H9 (cell line): Measurements from ENCODE around the gene LRRC36. TPM values are rescaled to one million over a fixed set of nuclear protein-coding genes. Genes with fewer than 3 reads are reported as not detected.

ENCODE experiments used
- DNase-seq: peaks from one replicate; pipeline ENCODE4 v3.0.0-alpha.2; 2017
- H2AFZ ChIP-seq: one replicate; pipeline ENCODE4 v1.6.1; 2013; ENCODE audit warnings: mild to moderate bottlenecking, low read length, control low read depth, moderate library complexity
- H2AK5ac ChIP-seq: 2 replicates; pipeline ENCODE4 v1.6.1; 2013; ENCODE audit warnings: low read length, control low read depth, mixed read lengths; ENCODE audit not compliant: insufficient read length
- H2BK120ac ChIP-seq: one replicate; pipeline ENCODE4 v1.6.1; 2013; ENCODE audit warnings: low read depth, mild to moderate bottlenecking, low read length, control low read depth, inconsistent platforms; ENCODE audit not compliant: poor library complexity, severe bottlenecking
- H2BK12ac ChIP-seq: 2 replicates; pipeline ENCODE4 v1.6.1; 2013; ENCODE audit warnings: low read length, control low read depth, mixed read lengths, low read depth; ENCODE audit not compliant: insufficient read length
- H2BK15ac ChIP-seq: 2 replicates; pipeline ENCODE4 v1.6.1; 2013; ENCODE audit warnings: low read depth, low read length, control low read depth
- H2BK20ac ChIP-seq: one replicate; pipeline ENCODE4 v1.6.1; 2013; ENCODE audit warnings: low read depth, mild to moderate bottlenecking, low read length, control low read depth, inconsistent platforms; ENCODE audit not compliant: poor library complexity, severe bottlenecking
- H2BK5ac ChIP-seq: 2 replicates; pipeline ENCODE4 v1.6.1; 2013; ENCODE audit warnings: low read length, control low read depth, mixed read lengths; ENCODE audit not compliant: insufficient read length
- H3K14ac ChIP-seq: 2 replicates; pipeline ENCODE4 v1.6.1; 2013; ENCODE audit warnings: low read length, control low read depth; ENCODE audit not compliant: insufficient read depth
- H3K18ac ChIP-seq: 2 replicates; pipeline ENCODE4 v1.6.1; 2013; ENCODE audit warnings: low read depth, mild to moderate bottlenecking, mixed read lengths, low read length, control low read depth; ENCODE audit not compliant: insufficient read length
- H3K23ac ChIP-seq: 2 replicates; pipeline ENCODE4 v1.6.1; 2013; ENCODE audit warnings: low read length, control low read depth, mixed read lengths, low read depth; ENCODE audit not compliant: insufficient read length
- H3K23me2 ChIP-seq: 2 replicates; pipeline ENCODE4 v1.6.1; 2013; ENCODE audit warnings: low read depth, mild to moderate bottlenecking, mixed read lengths, low read length, control low read depth; ENCODE audit not compliant: insufficient read length, poor library complexity, severe bottlenecking
- H3K27ac ChIP-seq: 2 replicates; pipeline ENCODE4 v1.5.1; 2013; ENCODE audit warnings: low read length, control low read depth, mixed read lengths, low read depth; ENCODE audit not compliant: insufficient read length
- H3K27me3 ChIP-seq: 2 replicates; pipeline ENCODE4 v1.6.1; 2013; ENCODE audit warnings: low read length, control low read depth, inconsistent platforms; ENCODE audit not compliant: insufficient read depth
- H3K4ac ChIP-seq: 2 replicates; pipeline ENCODE4 v1.6.1; 2013; ENCODE audit warnings: low read depth, mild to moderate bottlenecking, control low read depth, inconsistent platforms, low read length, moderate library complexity
- H3K4me1 ChIP-seq: 2 replicates; pipeline ENCODE4 v1.6.1; 2013; ENCODE audit warnings: low read length, control low read depth, inconsistent platforms; ENCODE audit not compliant: insufficient read depth
- H3K4me2 ChIP-seq: 2 replicates; pipeline ENCODE4 v1.6.1; 2013; ENCODE audit warnings: low read length, control low read depth, mixed read lengths; ENCODE audit not compliant: insufficient read length, insufficient read depth
- H3K56ac ChIP-seq: 2 replicates; pipeline ENCODE4 v1.6.1; 2013; ENCODE audit warnings: low read depth, mild to moderate bottlenecking, mixed read lengths, low read length, control low read depth; ENCODE audit not compliant: insufficient read length
- H3K79me1 ChIP-seq: 2 replicates; pipeline ENCODE4 v1.6.1; 2013; ENCODE audit warnings: low read depth, mild to moderate bottlenecking, moderate library complexity, low read length, control low read depth, inconsistent platforms; ENCODE audit not compliant: insufficient read depth, poor library complexity, severe bottlenecking
- H3K79me2 ChIP-seq: 2 replicates; pipeline ENCODE4 v1.6.1; 2013; ENCODE audit warnings: low read length, control low read depth, inconsistent platforms; ENCODE audit not compliant: insufficient read depth
- H3K9ac ChIP-seq: 2 replicates; pipeline ENCODE4 v1.6.1; 2013; ENCODE audit warnings: low read length, control low read depth, mixed read lengths; ENCODE audit not compliant: insufficient read length; ENCODE audit errors: extremely low read depth
- H3K9me3 ChIP-seq: one replicate; pipeline ENCODE4 v1.6.1; 2013; ENCODE audit warnings: low read depth, low read length, inconsistent platforms; ENCODE audit not compliant: control insufficient read depth
- H3T11ph ChIP-seq: one replicate; pipeline ENCODE4 v1.6.1; 2013; ENCODE audit warnings: mild to moderate bottlenecking, low read length, control low read depth, inconsistent platforms
- H4K20me1 ChIP-seq: one replicate; pipeline ENCODE4 v1.6.1; 2013; ENCODE audit not compliant: control insufficient read depth, insufficient read length, insufficient read depth
- H4K5ac ChIP-seq: 2 replicates; pipeline ENCODE4 v1.6.1; 2013; ENCODE audit warnings: low read depth, mild to moderate bottlenecking, mixed read lengths, low read length, control low read depth; ENCODE audit not compliant: insufficient read length
- H4K8ac ChIP-seq: replicated peaks from 2 replicates; pipeline ENCODE4 v1.6.1; 2013; ENCODE audit warnings: low read length, control low read depth, mixed read lengths, low read depth; ENCODE audit not compliant: insufficient read length
- H4K91ac ChIP-seq: 2 replicates; pipeline ENCODE4 v1.6.1; 2013; ENCODE audit warnings: low read depth, mild to moderate bottlenecking, moderate library complexity, mixed read lengths, low read length, control low read depth; ENCODE audit not compliant: insufficient read length
- H3K27ac Mint-ChIP-seq, 3 experiments: 2 replicates in 2 of 3; 3 replicates in 1 of 3; pipeline ENCODE4 v1.8.0; 2020 to 2021; ENCODE audit warnings: mixed read lengths in 3 of 3, mild to moderate bottlenecking in 1 of 3, moderate library complexity in 1 of 3
- H3K27me3 Mint-ChIP-seq: 2 replicates; pipeline ENCODE4 v1.8.0; 2021; ENCODE audit warnings: low read depth, mild to moderate bottlenecking, moderate library complexity, mixed read lengths
- H3K36me3 Mint-ChIP-seq, 3 experiments: 2 replicates in 2 of 3; 3 replicates in 1 of 3; pipeline ENCODE4 v1.8.0; 2020 to 2021; ENCODE audit warnings: low read depth in 3 of 3, mixed read lengths in 3 of 3; ENCODE audit not compliant: insufficient read depth in 1 of 3
- H3K4me1 Mint-ChIP-seq, 2 experiments: 2 replicates each; pipeline ENCODE4 v1.8.0; 2020; ENCODE audit warnings: mixed read lengths in 2 of 2
- H3K4me3 Mint-ChIP-seq, 2 experiments: 2 replicates in 1 of 2; 3 replicates in 1 of 2; pipeline ENCODE4 v1.8.0; 2020 to 2021; ENCODE audit warnings: mild to moderate bottlenecking in 2 of 2, mixed read lengths in 2 of 2, moderate library complexity in 1 of 2
- H3K9me3 Mint-ChIP-seq, 2 experiments: 2 replicates in 1 of 2; 3 replicates in 1 of 2; pipeline ENCODE4 v1.8.0; 2020; ENCODE audit warnings: mild to moderate bottlenecking in 2 of 2, mixed read lengths in 2 of 2, moderate library complexity in 1 of 2
- CTCF ChIP-seq: fragments of 200-600 bp; sonication (generic); conservative IDR thresholded peaks from 3 replicates; pipeline ENCODE4 v1.8.0; 2021; ENCODE audit warnings: antibody characterized with exemption, mild to moderate bottlenecking
- WGBS: extraction: QIAGEN DNeasy Blood & Tissue Kit; methylation state at CpG from one replicate; pipeline ENCODE4 v1.1.7; 2013; ENCODE audit warnings: missing lambda C conversion rate, low lambda C conversion rate, mixed read lengths; ENCODE audit not compliant: insufficient read length; ENCODE audit errors: extremely low coverage; 5-methylcytosine and 5-hydroxymethylcytosine counted together
- total RNA-seq: library from RNA; stranded (reverse); gene quantifications from 2 replicates; pipeline ENCODE4 v1.2.1, GENCODE V29; 2021

The LRRC36 gene
- total RNA-seq, 1 experiment from 2014 or later = not detected

GRCh38 chr16:67392301-67393059 is 65.9 kb downstream of the LRRC36 start:
- Histone ChIP-seq H2AFZ (no peak overlapping the region), H3K79me1 (no peaks in the 10 kb centered on the region), H3K56ac (no peak overlapping the region), H3K23me2 (peaks cover 3% of the 10 kb centered on the region), H4K8ac (no peak overlapping the region), H2BK5ac (no peak overlapping the region), H3K27me3 (peaks cover 25% of the 10 kb centered on the region; the same call in 1 of the 2 replicates), H2BK120ac (no peak overlapping the region), H3K14ac (peak overlapping the region; percentile 1; the same call in 1 of the 2 replicates), H2BK12ac (no peak overlapping the region), H3K4ac (no peak overlapping the region), H3K9ac (no peak overlapping the region), H3K18ac (peak overlapping the region; percentile 63), H3T11ph (no peak overlapping the region), H2BK20ac (no peak overlapping the region), H4K5ac (no peak overlapping the region), H3K23ac (no peak overlapping the region), H4K91ac (no peak overlapping the region), H3K27ac (no peak overlapping the region), H3K79me2 (no peaks in the 10 kb centered on the region), H3K4me2 (peak overlapping the region; percentile 12), H3K9me3 (no peaks in the 10 kb centered on the region), H2BK15ac (no peak overlapping the region), H3K4me1 (no peaks in the 10 kb centered on the region), H2AK5ac (no peak overlapping the region), H4K20me1 (no peaks in the 10 kb centered on the region)
- Mint-ChIP-seq H3K27me3 (peaks cover 78% of the 10 kb centered on the region), H3K9me3 (no peaks in the 10 kb centered on the region), H3K4me3 (peak overlapping the region in 1 of 2 experiments; percentile 46; a peak in 2 of 5 replicates), H3K27ac (no peak overlapping the region; a peak in 1 of 7 replicates), H3K36me3 (no peaks in the 10 kb centered on the region), H3K4me1 (peaks cover 20 to 41% of the 10 kb centered on the region in 2 experiments)
- no peak for DNase-seq
- no CpG with 5 or more reads among the region's 18 CpGs for WGBS
- no peak for TF ChIP-seq CTCF
